Activated CD8-positive, alpha-beta memory T cell treated with anti-CD3 and anti-CD28 coated beads, Interleukin-2, amount 10 ng/mL, durations not matched to agents 7 days and 5 days (primary cell): ENCODE measurements around the gene PTBP1. TPM values are rescaled to one million over a fixed set of nuclear protein-coding genes. Genes with fewer than 3 reads are reported as not detected.
"Not testable (repeated sequence)": the region's sequence is repeated elsewhere in the genome, so short reads cannot be mapped to it uniquely, and the experiment has no call there.

ENCODE experiments used
- ATAC-seq: fragments of 150-1000 bp; cut with Tn5 transposase; one replicate; pipeline ENCODE4 v1.10.0; 2021; ENCODE audit warnings: moderate library complexity
- CTCF ChIA-PET: fragments of 350-600 bp; sonication (Branson Sonifier 250); formaldehyde crosslinking; loops from one replicate; lab custom pipeline; 2021; ENCODE audit warnings: antibody characterized with exemption; lab: Charles Lee
- DNase-seq: peaks from one replicate; pipeline ENCODE4 v3.0.0-alpha.2; 2020
- H3K27ac Mint-ChIP-seq: one replicate; pipeline ENCODE4 v1.8.0; 2021; ENCODE audit warnings: mild to moderate bottlenecking, mixed read lengths
- H3K27me3 Mint-ChIP-seq: one replicate; pipeline ENCODE4 v1.8.0; 2021; ENCODE audit warnings: mixed read lengths
- H3K36me3 Mint-ChIP-seq: one replicate; pipeline ENCODE4 v1.8.0; 2021; ENCODE audit warnings: mild to moderate bottlenecking, mixed read lengths
- H3K4me1 Mint-ChIP-seq: one replicate; pipeline ENCODE4 v1.8.0; 2021; ENCODE audit warnings: mixed read lengths
- H3K4me3 Mint-ChIP-seq: one replicate; pipeline ENCODE4 v1.8.0; 2021; ENCODE audit warnings: mild to moderate bottlenecking, moderate library complexity, mixed read lengths
- H3K9me3 Mint-ChIP-seq: one replicate; pipeline ENCODE4 v1.8.0; 2022; ENCODE audit warnings: low read depth, mixed read lengths
- total RNA-seq, 2 experiments: library from RNA; stranded (reverse); gene quantifications; one replicate each; pipeline ENCODE4 v1.2.3, GENCODE V29; 2021

Gene PTBP1
- total RNA-seq, 2 experiments from 2014 or later = 481 to 631 TPM

GRCh38 chr19:813219-814151, 16.2 kb downstream of the PTBP1 start:
- Mint-ChIP-seq H3K27ac (no peak overlapping the region), H3K9me3 (no peaks in the 10 kb centered on the region), H3K4me1 (no peaks in the 10 kb centered on the region), H3K4me3 (no peak overlapping the region), H3K27me3 (no peaks in the 10 kb centered on the region), H3K36me3 (peaks cover 42% of the 10 kb centered on the region)
- ATAC-seq (no peak), DNase-seq (no peak)
- CTCF ChIA-PET = no interaction called here

DNA sequence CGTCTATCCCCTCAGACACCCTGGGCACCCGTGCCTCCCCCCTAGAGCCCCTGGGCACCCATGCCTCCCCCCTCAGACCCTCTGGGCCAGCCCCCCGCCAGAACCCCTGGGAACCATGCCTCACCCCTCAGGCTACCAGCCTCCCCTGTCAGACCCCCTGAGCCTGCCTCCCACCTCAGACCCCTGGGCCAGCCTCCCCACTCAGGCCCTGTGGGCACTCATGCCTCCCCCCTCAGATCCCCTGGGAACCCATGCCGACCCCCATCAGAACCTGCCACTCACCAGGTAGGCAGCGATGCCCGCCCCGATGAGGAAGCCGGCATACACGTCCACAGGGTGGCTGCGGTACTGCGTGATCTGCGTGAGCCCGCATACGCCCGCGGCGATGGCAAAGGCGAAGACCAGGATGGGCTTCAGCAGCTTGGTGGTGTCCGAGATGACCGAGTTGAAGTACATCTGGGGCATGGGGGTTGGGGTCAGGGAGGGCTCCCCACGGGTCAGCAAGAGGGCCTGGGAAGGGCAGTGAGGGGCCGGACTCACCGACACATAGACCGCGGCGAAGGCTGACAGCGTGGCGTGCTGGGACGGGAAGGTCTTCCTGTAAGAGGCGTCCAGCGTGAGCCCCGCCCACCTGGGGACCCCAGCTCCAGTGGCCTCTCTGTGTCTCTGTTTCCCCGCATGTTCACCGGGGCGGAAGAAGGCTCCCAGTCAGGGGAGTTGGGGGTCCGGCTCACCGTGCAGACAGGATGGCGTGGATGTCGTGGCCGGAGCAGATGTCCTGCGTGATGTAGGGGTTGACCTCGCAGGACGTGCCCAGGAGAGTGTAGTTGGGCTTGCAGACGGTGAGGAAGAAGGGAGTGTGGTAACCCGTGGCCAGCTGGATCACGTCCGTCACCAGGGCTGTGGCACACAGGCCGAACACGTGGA, 17.2 kb downstream of the PTBP1 start:
- DNase-seq (no peak), ATAC-seq (peak; percentile 3)
- H3K27ac Mint-ChIP-seq = no peak overlapping the region
- no peak overlapping the region for H3K4me3 Mint-ChIP-seq
- H3K27me3 Mint-ChIP-seq = no peaks in the 10 kb centered on the region
- CTCF ChIA-PET = no interaction called here
- H3K4me1 Mint-ChIP-seq = no peaks in the 10 kb centered on the region
- no peaks in the 10 kb centered on the region for H3K9me3 Mint-ChIP-seq
- H3K36me3 Mint-ChIP-seq = peaks cover 40% of the 10 kb centered on the region

- Mint-ChIP-seq H3K36me3 (peaks cover 32% of the 10 kb centered on the region), H3K27me3 (no peaks in the 10 kb centered on the region), H3K9me3 (no peaks in the 10 kb centered on the region), H3K4me3 (no peak overlapping the region), H3K4me1 (no peaks in the 10 kb centered on the region), H3K27ac (no peak overlapping the region)
- DNase-seq (no peak), ATAC-seq (peak; percentile 2)
- CTCF ChIA-PET = no interaction called here
Measured at GRCh38 chr19:815079-815774, 18.0 kb downstream of the PTBP1 start.

DNA sequence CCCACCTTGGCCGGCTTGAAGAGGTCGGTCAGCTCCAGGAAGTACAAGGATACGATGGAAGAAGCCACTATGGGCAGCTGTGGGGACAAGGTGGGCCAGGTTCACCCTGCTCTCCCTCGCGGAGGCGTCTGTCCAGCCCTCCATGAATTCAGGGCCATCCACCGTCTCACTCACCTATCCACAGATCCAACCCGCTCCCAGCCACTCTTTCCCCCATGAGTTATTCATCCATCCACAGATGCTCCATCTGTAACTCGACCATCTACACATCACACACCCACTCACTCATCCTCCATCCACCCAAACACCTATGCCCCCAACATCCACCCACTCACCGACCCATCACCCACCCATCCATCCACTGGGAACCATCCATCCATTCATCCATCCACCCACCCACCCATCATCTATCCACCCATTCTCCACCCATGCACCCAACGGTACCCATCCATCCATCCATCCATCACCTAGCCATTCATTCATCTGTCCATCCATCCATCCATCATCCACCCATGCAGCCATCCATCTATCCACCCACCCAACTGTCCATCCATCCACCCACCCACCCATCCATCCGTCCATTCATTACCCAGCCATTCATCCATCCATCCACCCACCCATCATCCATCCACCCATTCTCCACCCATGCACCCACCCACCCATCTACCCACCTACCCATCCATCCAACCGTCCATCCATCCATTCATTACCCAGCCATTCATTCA, 18.7 kb downstream of the PTBP1 start:
- H3K27me3 Mint-ChIP-seq = peaks cover 2% of the 10 kb centered on the region
- H3K36me3 Mint-ChIP-seq = peaks cover 30% of the 10 kb centered on the region
- ATAC-seq (peak; percentile 3), DNase-seq (no peak)
- CTCF ChIA-PET = no interaction called here
- H3K4me3 Mint-ChIP-seq = no peak overlapping the region
- H3K9me3 Mint-ChIP-seq = no peaks in the 10 kb centered on the region
- no peaks in the 10 kb centered on the region for H3K4me1 Mint-ChIP-seq
- no peak overlapping the region for H3K27ac Mint-ChIP-seq

DNA sequence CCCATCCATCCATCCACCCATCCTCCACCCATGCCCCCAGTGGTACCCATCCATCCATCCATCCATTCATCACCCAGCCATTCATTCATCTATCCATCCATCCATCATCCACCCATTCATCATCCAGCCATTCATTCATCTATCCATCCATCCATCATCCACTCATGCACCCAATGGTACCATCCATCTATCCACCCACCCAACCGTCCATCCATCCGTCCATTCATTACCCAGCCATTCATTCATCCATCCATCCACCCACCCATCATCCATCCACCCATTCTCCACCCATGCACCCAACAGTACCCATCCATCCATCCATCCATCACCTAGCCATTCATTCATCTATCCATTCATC, 19.2 kb downstream of the PTBP1 start:
- H3K36me3 Mint-ChIP-seq = peaks cover 26% of the 10 kb centered on the region
- no peaks in the 10 kb centered on the region for H3K9me3 Mint-ChIP-seq
- no peak overlapping the region for H3K27ac Mint-ChIP-seq
- no peak for ATAC-seq
- no peak overlapping the region for H3K4me3 Mint-ChIP-seq
- CTCF ChIA-PET = no interaction called here
- no peaks in the 10 kb centered on the region for H3K4me1 Mint-ChIP-seq
- DNase-seq = no peak
- peaks cover 2% of the 10 kb centered on the region for H3K27me3 Mint-ChIP-seq

- H3K4me3 Mint-ChIP-seq = not testable (repeated sequence)
- H3K36me3 Mint-ChIP-seq = peaks cover 11% of the 10 kb centered on the region
- CTCF ChIA-PET = interaction anchor here (0.6 kb wide), 1 partner anchor 127 kb away, joined by 3 read pairs; no protein-coding TSS in a partner anchor
Measured at GRCh38 chr19:820212-820611, 23.0 kb downstream of the PTBP1 start.

DNA sequence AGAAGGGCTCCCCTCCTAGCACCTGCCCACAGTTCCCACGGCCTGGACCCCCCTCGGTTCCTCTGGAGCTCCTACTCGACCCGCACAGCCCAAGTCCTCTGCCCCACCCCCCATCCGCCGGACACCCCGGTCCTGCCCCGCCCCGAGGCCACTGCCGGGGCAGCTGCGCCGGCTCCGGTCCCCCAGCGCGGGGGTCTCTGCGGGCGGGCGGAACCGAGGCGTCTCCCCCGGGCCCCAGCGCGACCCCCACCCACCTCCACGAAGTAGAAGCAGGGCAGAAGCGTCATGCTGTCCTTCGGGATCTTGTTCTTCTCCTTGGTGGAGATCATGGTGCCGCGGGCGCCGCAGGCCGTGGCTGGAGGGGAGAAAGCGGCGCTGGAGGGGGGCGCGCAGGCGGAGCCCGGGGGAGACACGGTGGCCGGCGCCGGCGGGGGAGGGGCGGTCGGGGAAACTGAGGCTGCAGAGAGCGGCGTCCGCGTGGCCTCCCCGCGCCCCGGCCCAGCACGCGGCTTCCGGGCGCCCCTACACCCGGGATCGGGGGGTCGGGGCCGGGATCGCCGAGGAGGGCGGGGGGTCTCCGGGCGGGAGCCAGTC, 24.1 kb downstream of the PTBP1 start:
- Mint-ChIP-seq H3K27me3 (peaks cover 17% of the 10 kb centered on the region), H3K36me3 (peaks cover 4% of the 10 kb centered on the region), H3K4me3 (no peak overlapping the region), H3K9me3 (no peaks in the 10 kb centered on the region), H3K4me1 (no peaks in the 10 kb centered on the region), H3K27ac (no peak overlapping the region)
- ATAC-seq (no peak), DNase-seq (no peak)
- CTCF ChIA-PET = no interaction called here

More at GRCh38 chr19:820212-820611, 23.0 kb downstream of the PTBP1 start:
- not testable (repeated sequence) for H3K27ac Mint-ChIP-seq, ATAC-seq, DNase-seq, H3K4me1 Mint-ChIP-seq, H3K9me3 Mint-ChIP-seq
- peaks cover 17% of the 10 kb centered on the region for H3K27me3 Mint-ChIP-seq

DNA sequence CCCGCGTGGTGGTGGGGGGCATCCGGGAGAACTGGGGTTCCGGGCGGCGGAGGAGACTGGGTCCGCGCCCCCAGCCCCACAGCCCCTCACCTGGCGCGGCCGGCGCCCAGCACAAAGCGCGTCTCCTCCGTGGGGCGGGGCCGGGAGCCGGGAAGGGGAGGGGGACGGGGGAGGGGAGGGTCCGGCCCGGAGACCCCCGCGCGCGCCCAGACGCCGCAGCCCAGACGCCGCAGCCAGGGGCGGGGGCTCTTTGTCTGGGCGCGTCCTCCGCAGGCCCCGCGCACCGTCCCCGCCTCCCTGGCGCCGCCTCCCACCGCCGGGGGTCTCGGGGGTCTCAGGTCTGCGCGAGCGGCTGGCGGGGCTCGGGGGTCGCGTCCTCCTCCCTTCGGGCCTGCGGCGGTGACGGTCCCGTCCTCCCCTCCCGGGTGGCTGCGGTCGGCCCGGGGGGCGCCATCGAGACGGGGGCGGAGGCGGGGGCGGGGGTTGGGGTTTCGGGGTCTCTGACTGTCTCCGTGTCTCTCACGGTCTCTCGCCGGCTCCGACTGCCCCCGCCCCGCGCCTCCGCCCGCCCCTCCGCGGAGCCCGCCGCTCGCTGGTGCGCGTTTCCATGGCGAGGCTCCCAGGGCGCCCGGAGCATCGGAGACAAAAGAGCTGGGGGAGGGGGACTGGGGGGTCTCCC, 24.7 kb downstream of the PTBP1 start, which contains the start of gene PLPPR3:
TSS of gene PLPPR3 (minus strand) at position 131 of the 679 bp plus-strand sequence. CDS start 396 bp downstream, outside the sequence.
- Mint-ChIP-seq H3K4me1 (no peaks in the 10 kb centered on the region), H3K27me3 (peaks cover 17% of the 10 kb centered on the region), H3K9me3 (no peaks in the 10 kb centered on the region), H3K27ac (no peak within 1 kb of the TSS), H3K36me3 (no peaks in the 10 kb centered on the region), H3K4me3 (no peak within 1 kb of the TSS)
- DNase-seq (no peak), ATAC-seq (no peak)
- CTCF ChIA-PET = no interaction called here

DNA sequence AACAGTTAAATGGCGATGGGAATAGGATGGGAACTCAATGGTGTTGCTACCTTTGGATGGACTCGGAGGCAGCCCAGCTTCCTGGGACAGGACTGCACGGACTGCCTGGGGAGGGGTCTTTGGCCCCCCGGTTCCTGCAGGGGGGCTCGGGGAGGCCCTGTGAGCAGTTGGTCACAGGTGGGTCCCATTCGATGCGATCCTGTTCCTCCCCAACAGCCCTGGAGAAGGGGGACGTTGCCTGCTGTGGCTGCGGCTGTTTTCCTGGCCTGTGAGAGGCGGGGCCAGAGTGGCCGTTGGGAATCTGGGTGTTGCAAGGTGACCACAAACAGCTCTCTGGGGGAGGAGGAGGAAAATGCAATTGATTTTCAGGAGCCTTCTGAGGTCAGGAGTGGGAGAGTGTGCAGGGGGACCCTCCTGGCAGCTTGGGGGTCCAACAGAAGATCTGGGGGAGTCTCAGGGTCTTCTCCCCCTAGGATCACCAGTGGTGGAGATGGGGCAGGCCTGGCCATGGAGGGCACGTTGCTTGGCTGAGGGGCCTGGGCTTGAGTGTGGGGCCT, 26.4 kb downstream of the PTBP1 start:
- Mint-ChIP-seq H3K9me3 (no peaks in the 10 kb centered on the region), H3K27me3 (peaks cover 17% of the 10 kb centered on the region), H3K36me3 (no peaks in the 10 kb centered on the region), H3K27ac (no peak overlapping the region), H3K4me1 (no peaks in the 10 kb centered on the region), H3K4me3 (no peak overlapping the region)
- no peak for DNase-seq
- CTCF ChIA-PET = interaction anchor here (0.7 kb wide), 1 partner anchor 149 kb away, joined by 3 read pairs; no protein-coding TSS in a partner anchor
- no peak for ATAC-seq

GRCh38 chr19:824885-825284, 27.6 kb downstream of the PTBP1 start:
- DNase-seq (no peak), ATAC-seq (no peak)
- no peaks in the 10 kb centered on the region for H3K4me1 Mint-ChIP-seq
- H3K27me3 Mint-ChIP-seq = peaks cover 17% of the 10 kb centered on the region
- no peaks in the 10 kb centered on the region for H3K36me3 Mint-ChIP-seq
- H3K9me3 Mint-ChIP-seq = no peaks in the 10 kb centered on the region
- CTCF ChIA-PET = interaction anchor here (0.6 kb wide), 1 partner anchor 699 kb away, joined by 3 read pairs; no protein-coding TSS in a partner anchor
- no peak overlapping the region for H3K27ac Mint-ChIP-seq
- H3K4me3 Mint-ChIP-seq = no peak overlapping the region

DNA sequence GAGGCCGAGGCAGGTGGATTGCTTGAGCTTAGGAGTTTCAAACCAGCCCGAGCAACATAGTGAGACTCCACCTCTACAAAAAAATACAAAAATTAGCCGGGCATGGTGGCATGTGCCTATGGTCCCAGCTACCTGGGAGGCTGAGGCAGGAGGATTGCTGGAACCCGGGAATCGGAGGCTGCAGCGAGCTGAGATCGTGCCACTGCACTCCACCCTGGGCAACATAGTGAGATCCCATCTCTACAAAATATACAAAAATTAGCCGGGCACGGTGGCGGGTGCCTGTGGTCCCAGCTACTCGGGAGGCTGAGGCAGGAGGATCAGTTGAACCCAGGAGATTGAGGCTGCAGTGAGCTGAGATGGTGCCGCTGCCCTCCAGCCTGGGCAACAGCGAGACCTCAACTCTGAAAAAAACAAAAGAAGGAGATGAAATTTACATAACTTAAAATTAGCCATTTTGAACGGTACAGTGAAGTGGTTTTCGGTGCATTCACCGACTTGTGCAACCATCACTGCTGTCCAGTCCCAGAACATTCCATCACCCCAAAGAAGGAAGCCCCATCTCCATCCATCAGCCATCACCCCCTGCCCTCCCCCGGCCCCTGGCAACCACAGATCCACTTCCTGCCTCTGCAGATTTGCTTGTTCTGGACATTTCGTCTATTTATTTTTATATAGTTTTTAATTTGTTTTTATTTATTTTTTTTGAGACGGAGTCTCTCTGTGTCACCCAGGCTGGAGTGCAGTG, 28.8 kb downstream of the PTBP1 start:
- H3K9me3 Mint-ChIP-seq = no peaks in the 10 kb centered on the region
- no peak overlapping the region for H3K27ac Mint-ChIP-seq
- H3K4me1 Mint-ChIP-seq = no peaks in the 10 kb centered on the region
- CTCF ChIA-PET = no interaction called here
- H3K36me3 Mint-ChIP-seq = no peaks in the 10 kb centered on the region
- no peak overlapping the region for H3K4me3 Mint-ChIP-seq
- H3K27me3 Mint-ChIP-seq = peaks cover 15% of the 10 kb centered on the region
- ATAC-seq = no peak
- DNase-seq = no peak
